ENCODE results near the gene ZSWIM1. TPM values are rescaled to one million over a fixed set of nuclear protein-coding genes. Genes with fewer than 3 reads are reported as not detected.
"Not testable (repeated sequence)": the region's sequence is repeated elsewhere in the genome, so short reads cannot be mapped to it uniquely, and the experiment has no call there.

ZSWIM1 gene
- total RNA-seq, 1 donor from 2014 or later = 10.3 TPM

- Mint-ChIP-seq H3K27me3 (ENCODE audit: low read depth) (no peaks in the 10 kb centered on the region), H3K9me3 (no peaks in the 10 kb centered on the region), H3K4me3 (ENCODE audit: low read depth) (no peak overlapping the region), H3K27ac (no peak overlapping the region), H3K4me1 (ENCODE audit: low read depth) (peaks cover 17% of the 10 kb centered on the region), H3K36me3 (ENCODE audit: low read depth) (peaks cover 11% of the 10 kb centered on the region)
- no peak for DNase-seq (ENCODE audit: low spot score)
- intact Hi-C loops (cut with micrococcal nuclease) = loop anchor here (10.0 kb wide), 1 partner anchor 78 kb away; the partner anchor contains the start of gene ZNF335
Observed at GRCh38 chr20:45896641-45897161, 15.7 kb downstream of the ZSWIM1 start.

GRCh38 chr20:45897289-45897688 lies 16.3 kb downstream of the ZSWIM1 start:
- Mint-ChIP-seq H3K9me3 (no peaks in the 10 kb centered on the region), H3K4me1 (ENCODE audit: low read depth) (peaks cover 13% of the 10 kb centered on the region), H3K27me3 (ENCODE audit: low read depth) (no peaks in the 10 kb centered on the region), H3K27ac (no peak overlapping the region), H3K36me3 (ENCODE audit: low read depth) (peaks cover 11% of the 10 kb centered on the region), H3K4me3 (ENCODE audit: low read depth) (no peak overlapping the region)
- intact Hi-C loops (cut with micrococcal nuclease) = loop anchor here (10.0 kb wide), 1 partner anchor 78 kb away; the partner anchor contains the start of gene ZNF335
- no peak for DNase-seq (ENCODE audit: low spot score)

DNA sequence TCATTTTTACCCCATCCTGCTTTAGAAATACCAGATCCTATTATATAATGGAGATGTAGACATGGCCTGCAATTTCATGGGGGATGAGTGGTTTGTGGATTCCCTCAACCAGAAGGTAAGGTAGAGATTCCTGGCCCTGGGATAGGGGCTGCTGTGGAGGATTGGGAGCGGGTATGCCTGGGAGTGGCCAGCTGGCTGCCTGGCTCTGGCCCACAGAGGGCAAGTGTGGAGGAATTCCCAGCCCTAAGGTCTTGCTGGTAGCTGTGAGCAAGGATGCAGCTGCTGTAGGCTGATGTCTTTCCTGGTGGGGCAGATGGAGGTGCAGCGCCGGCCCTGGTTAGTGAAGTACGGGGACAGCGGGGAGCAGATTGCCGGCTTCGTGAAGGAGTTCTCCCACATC lies 16.7 kb downstream of the ZSWIM1 start:
- Mint-ChIP-seq H3K36me3 (ENCODE audit: low read depth) (peaks cover 11% of the 10 kb centered on the region), H3K27ac (no peak overlapping the region), H3K9me3 (no peaks in the 10 kb centered on the region), H3K4me3 (ENCODE audit: low read depth) (no peak overlapping the region), H3K27me3 (ENCODE audit: low read depth) (no peaks in the 10 kb centered on the region), H3K4me1 (ENCODE audit: low read depth) (peaks cover 9% of the 10 kb centered on the region)
- DNase-seq (ENCODE audit: low spot score) = no peak
- intact Hi-C loops (cut with micrococcal nuclease) = loop anchor here (10.0 kb wide), 1 partner anchor 77 kb away; the partner anchor contains the start of gene ZNF335

DNA sequence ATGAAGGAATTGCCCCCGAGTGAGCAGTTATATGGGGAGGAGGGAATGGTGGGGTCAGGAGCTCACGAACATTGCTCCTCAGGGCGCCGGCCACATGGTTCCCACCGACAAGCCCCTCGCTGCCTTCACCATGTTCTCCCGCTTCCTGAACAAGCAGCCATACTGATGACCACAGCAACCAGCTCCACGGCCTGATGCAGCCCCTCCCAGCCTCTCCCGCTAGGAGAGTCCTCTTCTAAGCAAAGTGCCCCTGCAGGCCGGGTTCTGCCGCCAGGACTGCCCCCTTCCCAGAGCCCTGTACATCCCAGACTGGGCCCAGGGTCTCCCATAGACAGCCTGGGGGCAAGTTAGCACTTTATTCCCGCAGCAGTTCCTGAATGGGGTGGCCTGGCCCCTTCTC lies 17.3 kb downstream of the ZSWIM1 start:
- intact Hi-C loops (cut with micrococcal nuclease) = loop anchor here (10.0 kb wide), 1 partner anchor 77 kb away; the partner anchor contains the start of gene ZNF335
- Mint-ChIP-seq H3K4me3 (ENCODE audit: low read depth) (no peak overlapping the region), H3K27ac (no peak overlapping the region), H3K27me3 (ENCODE audit: low read depth) (no peaks in the 10 kb centered on the region), H3K4me1 (ENCODE audit: low read depth) (peaks cover 4% of the 10 kb centered on the region), H3K9me3 (no peaks in the 10 kb centered on the region), H3K36me3 (ENCODE audit: low read depth) (peaks cover 11% of the 10 kb centered on the region)
- no peak for DNase-seq (ENCODE audit: low spot score)

DNA sequence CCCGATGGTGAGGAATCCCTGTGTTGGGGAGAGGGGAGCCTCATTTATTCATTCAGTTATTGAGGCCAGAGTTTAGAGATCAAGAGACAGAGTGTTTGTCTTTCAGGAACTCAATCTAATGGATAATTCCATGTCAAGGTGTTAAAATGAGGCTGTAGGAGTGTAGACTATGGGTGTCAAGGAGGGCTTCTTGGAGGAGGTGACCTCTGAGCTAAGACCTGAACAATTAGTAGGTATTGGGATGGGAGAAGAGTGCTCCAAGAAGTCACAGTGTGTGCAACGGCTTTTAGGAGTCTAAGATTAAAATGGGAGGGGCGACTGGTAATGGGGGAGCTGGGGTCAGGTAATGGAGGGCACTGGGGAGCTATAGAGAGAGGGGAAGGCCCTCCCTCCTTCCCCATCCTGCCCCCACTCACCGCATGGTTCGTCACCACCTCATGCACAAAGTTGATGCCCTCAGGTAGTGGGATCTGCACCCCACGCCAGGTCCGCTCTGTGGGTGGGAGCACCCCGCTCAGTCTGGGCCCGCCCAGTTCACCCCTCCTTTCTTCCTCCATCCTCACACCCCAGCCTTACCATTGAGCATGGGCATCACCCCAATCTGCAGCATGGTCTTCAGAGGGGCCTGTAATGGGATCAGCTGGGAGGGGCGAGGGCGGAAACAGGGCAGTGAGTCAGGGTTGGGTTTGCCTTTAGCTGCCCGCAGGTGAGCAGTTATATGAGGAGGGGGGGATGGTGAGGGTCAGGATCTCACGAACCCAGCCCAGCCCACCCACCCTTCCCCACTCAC lies 18.2 kb downstream of the ZSWIM1 start:
- no peak overlapping the region for H3K27ac Mint-ChIP-seq
- H3K27me3 Mint-ChIP-seq (ENCODE audit: low read depth) = no peaks in the 10 kb centered on the region
- H3K9me3 Mint-ChIP-seq = no peaks in the 10 kb centered on the region
- peaks cover 6% of the 10 kb centered on the region for H3K36me3 Mint-ChIP-seq (ENCODE audit: low read depth)
- H3K4me3 Mint-ChIP-seq (ENCODE audit: low read depth) = no peak overlapping the region
- intact Hi-C loops (cut with micrococcal nuclease) = loop anchor here (10.0 kb wide), 1 partner anchor 76 kb away; the partner anchor contains the start of gene ZNF335
- H3K4me1 Mint-ChIP-seq (ENCODE audit: low read depth) = no peaks in the 10 kb centered on the region
- DNase-seq (ENCODE audit: low spot score) = no peak

DNA sequence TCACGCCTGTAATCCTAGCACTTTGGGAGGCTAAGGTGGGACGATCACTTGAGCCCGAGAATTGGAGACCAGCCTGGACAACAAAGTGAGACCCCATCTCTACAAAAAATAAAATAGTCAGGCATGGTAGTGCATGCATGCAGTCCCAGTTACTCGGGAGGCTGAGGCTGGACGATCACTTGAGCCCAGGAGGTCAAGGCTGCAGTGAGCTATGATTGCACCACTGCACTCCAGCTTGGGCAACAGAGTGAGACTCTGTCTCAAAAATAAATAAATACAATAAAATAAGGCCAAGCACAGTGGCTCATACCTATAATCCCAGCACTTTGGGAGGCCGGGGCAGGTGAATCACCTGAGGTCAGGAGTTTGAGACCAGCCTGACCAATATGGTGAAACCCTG lies 20.3 kb downstream of the ZSWIM1 start:
- H3K4me1 Mint-ChIP-seq (ENCODE audit: low read depth); intact Hi-C loops (cut with micrococcal nuclease); H3K4me3 Mint-ChIP-seq (ENCODE audit: low read depth): not testable (repeated sequence)

GRCh38 chr20:45902199-45902701 lies 21.2 kb downstream of the ZSWIM1 start:
- no peak for DNase-seq (ENCODE audit: low spot score)
- Mint-ChIP-seq H3K27ac (no peak overlapping the region), H3K36me3 (ENCODE audit: low read depth) (no peaks in the 10 kb centered on the region), H3K27me3 (ENCODE audit: low read depth) (no peaks in the 10 kb centered on the region), H3K9me3 (no peaks in the 10 kb centered on the region), H3K4me1 (ENCODE audit: low read depth) (no peaks in the 10 kb centered on the region), H3K4me3 (ENCODE audit: low read depth) (no peak overlapping the region)
- intact Hi-C loops (cut with micrococcal nuclease) = no loop called here

More for the DNA sequence above, 20.3 kb downstream of the ZSWIM1 start:
- not testable (repeated sequence) for H3K9me3 Mint-ChIP-seq; DNase-seq (ENCODE audit: low spot score); H3K36me3 Mint-ChIP-seq (ENCODE audit: low read depth); H3K27me3 Mint-ChIP-seq (ENCODE audit: low read depth); H3K27ac Mint-ChIP-seq

DNA sequence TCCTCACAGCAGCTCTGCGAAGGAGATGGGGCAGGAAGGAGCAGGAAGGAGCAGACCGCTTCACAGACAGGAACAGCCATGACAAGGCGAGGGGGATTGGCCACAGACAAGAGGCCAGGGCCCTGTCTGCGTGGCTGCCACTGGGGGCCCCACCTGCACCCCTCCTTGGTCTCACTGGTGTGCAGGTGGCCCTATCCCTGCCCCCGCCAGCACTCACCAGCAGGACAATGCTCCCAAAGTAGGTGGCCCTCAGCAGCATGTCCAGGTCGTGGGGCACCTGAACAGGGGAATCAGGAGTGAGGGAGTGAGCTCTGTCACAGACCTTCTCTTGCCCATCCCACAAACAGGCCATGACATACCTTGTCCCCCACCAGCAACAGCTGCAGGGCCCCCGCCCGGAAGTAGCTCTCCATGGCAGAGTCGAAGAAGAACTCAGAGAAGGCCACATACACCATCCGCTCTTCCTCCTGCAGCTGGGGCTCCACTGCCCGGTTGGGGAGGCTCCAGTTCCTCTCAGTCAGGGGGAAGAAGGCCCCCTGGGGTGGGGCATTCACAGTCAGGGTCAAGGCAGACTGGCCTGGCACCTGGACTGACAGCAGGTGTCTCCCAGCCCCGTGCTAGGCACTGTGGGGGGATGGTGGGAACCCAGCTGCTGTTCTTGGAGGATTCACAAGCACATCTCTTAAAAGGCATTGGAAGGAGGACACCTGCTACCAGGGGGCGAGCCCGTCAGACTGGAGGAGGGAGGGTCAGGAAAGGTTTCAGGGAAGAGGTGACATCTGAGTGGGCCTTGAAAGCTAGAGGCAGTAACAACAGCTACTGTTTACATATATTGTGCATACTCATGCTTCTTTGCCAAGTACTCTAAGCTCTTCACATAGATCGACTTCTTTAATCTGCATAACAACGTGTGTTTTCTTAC lies 23.8 kb downstream of the ZSWIM1 start:
- no peak overlapping the region for H3K4me3 Mint-ChIP-seq (ENCODE audit: low read depth)
- no peak overlapping the region for H3K27ac Mint-ChIP-seq
- no peak for DNase-seq (ENCODE audit: low spot score)
- no peaks in the 10 kb centered on the region for H3K9me3 Mint-ChIP-seq
- no peaks in the 10 kb centered on the region for H3K4me1 Mint-ChIP-seq (ENCODE audit: low read depth)
- H3K36me3 Mint-ChIP-seq (ENCODE audit: low read depth) = no peaks in the 10 kb centered on the region
- intact Hi-C loops (cut with micrococcal nuclease) = no loop called here
- no peaks in the 10 kb centered on the region for H3K27me3 Mint-ChIP-seq (ENCODE audit: low read depth)

DNA sequence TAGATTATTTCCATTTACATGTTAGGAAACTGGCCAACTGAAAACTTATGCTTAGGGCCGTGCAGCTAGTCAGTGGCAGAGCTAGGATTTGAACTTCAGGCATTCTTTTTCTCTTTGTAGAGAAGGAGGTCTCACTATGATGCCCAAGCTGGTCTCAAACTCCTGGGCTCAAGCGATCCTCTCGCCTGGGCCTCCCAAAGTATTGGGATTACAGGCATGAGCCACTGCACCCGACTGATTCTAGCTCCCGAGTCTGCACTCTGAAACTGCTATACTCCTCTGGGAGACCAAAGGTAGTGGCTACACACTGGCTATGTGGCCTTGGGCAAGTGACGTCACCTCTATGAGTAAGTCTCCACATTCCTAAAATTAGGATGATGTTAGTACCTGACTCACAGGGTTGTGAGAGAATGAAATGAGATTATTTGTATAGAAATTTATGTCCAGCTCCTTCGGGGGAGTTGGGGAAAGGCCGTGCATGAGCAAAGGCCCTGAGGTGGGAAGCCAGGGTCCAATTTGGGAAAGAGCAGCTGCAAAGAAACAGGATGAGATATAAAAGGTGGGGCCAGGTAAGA lies 24.6 kb downstream of the ZSWIM1 start:
- H3K27ac Mint-ChIP-seq = no peak overlapping the region
- intact Hi-C loops (cut with micrococcal nuclease) = no loop called here
- H3K4me3 Mint-ChIP-seq (ENCODE audit: low read depth) = no peak overlapping the region
- H3K27me3 Mint-ChIP-seq (ENCODE audit: low read depth) = no peaks in the 10 kb centered on the region
- peaks cover 2% of the 10 kb centered on the region for H3K4me1 Mint-ChIP-seq (ENCODE audit: low read depth)
- no peak for DNase-seq (ENCODE audit: low spot score)
- H3K36me3 Mint-ChIP-seq (ENCODE audit: low read depth) = no peaks in the 10 kb centered on the region
- H3K9me3 Mint-ChIP-seq = no peaks in the 10 kb centered on the region

DNA sequence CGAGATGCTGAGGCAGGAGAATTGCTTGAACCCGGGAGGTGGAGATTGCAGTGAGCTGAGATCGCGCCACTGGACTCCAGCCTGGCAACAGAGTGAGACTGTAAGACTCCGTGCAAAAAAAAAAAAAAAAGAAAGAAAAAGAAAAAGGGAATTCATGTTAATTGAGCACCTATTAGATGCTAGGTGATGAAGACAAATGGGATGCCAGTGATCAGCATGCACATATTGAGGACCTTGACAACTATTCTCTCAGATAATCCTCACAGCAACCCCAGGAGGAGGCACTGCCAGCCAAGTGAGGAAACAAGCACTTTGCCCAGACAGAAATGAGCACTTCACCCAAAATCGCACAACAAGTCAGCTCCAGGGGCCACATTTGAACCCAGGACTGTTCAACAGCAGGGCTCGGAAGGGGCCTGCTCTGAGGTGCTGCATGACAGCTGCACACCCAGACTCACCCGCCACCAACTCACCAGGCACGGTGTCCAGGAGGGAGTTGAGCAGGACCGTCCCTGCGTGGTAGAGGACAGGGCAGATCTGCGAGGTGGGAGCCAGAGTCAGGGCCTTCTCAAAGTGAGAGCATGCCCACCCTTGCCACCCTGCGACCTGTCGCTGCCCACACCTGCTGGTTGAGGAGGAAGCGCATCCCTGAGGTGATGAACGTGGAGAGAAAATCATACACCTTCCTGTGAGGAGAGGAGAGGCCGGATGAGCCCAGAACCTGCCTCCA lies 26.4 kb downstream of the ZSWIM1 start:
- H3K4me3 Mint-ChIP-seq (ENCODE audit: low read depth) = no peak overlapping the region
- DNase-seq (ENCODE audit: low spot score) = no peak
- H3K4me1 Mint-ChIP-seq (ENCODE audit: low read depth) = peaks cover 6% of the 10 kb centered on the region
- no peaks in the 10 kb centered on the region for H3K27me3 Mint-ChIP-seq (ENCODE audit: low read depth)
- no peak overlapping the region for H3K27ac Mint-ChIP-seq
- intact Hi-C loops (cut with micrococcal nuclease) = no loop called here
- no peaks in the 10 kb centered on the region for H3K9me3 Mint-ChIP-seq
- H3K36me3 Mint-ChIP-seq (ENCODE audit: low read depth) = no peaks in the 10 kb centered on the region

DNA sequence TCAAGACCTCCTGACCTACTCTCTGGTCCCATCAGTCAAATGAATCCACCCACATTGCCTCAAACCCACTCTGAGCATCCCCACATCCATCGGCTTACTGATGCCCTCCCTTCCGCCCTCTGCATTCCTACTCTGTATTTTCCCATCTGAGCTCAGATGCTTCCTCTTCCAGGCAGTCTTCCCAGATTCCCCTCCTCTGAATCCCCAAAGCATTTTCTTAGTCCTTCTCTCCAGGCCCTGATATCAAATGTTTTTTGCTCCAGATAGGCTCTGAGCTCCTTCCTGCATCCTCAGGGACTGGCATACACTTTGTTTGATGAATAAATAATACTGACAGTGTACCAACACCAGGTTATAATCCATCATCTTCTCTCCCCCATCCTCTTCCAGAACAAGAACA lies 27.1 kb downstream of the ZSWIM1 start:
- intact Hi-C loops (cut with micrococcal nuclease) = no loop called here
- H3K36me3 Mint-ChIP-seq (ENCODE audit: low read depth) = no peaks in the 10 kb centered on the region
- no peaks in the 10 kb centered on the region for H3K27me3 Mint-ChIP-seq (ENCODE audit: low read depth)
- H3K9me3 Mint-ChIP-seq = no peaks in the 10 kb centered on the region
- no peak overlapping the region for H3K4me3 Mint-ChIP-seq (ENCODE audit: low read depth)
- DNase-seq (ENCODE audit: low spot score) = no peak
- H3K4me1 Mint-ChIP-seq (ENCODE audit: low read depth) = peaks cover 7% of the 10 kb centered on the region
- H3K27ac Mint-ChIP-seq = no peak overlapping the region

DNA sequence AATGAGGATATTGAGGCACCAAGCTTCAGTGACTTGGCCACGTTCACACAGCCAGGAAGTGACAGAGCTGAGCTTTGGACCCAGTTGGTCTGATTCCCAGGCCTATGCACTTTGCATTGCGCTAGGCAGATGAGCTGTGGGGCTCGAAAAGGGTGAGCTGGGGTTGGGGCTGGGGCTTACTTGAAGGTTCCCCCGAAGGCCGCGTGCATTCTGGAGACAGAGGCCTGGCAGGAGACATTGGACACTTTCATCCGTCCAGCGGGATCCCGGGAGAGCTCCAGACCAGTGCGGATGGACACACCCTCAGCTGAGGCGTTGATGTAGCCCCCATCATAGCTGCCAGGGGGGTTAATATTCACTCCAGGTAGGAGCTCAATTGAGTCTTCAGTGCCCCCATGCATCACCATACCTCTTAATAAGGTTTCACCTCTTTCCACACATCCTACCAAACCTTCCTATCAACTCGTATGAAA lies 28.3 kb downstream of the ZSWIM1 start:
- Mint-ChIP-seq H3K9me3 (no peaks in the 10 kb centered on the region), H3K27ac (no peak overlapping the region), H3K4me1 (ENCODE audit: low read depth) (peaks cover 7% of the 10 kb centered on the region), H3K36me3 (ENCODE audit: low read depth) (no peaks in the 10 kb centered on the region), H3K4me3 (ENCODE audit: low read depth) (no peak overlapping the region), H3K27me3 (ENCODE audit: low read depth) (peaks cover 4% of the 10 kb centered on the region)
- intact Hi-C loops (cut with micrococcal nuclease) = no loop called here
- DNase-seq (ENCODE audit: low spot score) = no peak

All from activated T-helper 2 cell treated with anti-CD3 and anti-CD28 coated beads, Interferon-gamma antibody, Interleukin-2, Interleukin-4, amounts not matched to agents 10 μg/mL and 5 μg/mL and 100 μg/mL, durations not matched to agents 14 hours and 24 hours and 36 hours (primary cell).